GM12891 (cell line): ENCODE measurements around the gene TSFM.

ENCODE experiments used
- PAX5 ChIP-seq: IDR thresholded peaks from 2 replicates; pipeline ENCODE4 v1.6.1; 2011; ENCODE audit warnings: low read length, moderate library complexity, mild to moderate bottlenecking; ENCODE audit not compliant: insufficient read depth, severe bottlenecking
- POLR2A ChIP-seq: IDR thresholded peaks from 2 replicates; pipeline ENCODE4 v1.6.1; 2011; ENCODE audit warnings: low read depth, low read length, control low read depth
- POLR2AphosphoS5 ChIP-seq: IDR thresholded peaks from 2 replicates; pipeline ENCODE4 v1.6.1; 2011; ENCODE audit warnings: low read depth, low read length, control low read depth
- POU2F2 ChIP-seq: IDR thresholded peaks from 2 replicates; pipeline ENCODE4 v1.6.1; 2011; ENCODE audit warnings: low read depth, mild to moderate bottlenecking, control low read depth, low read length, moderate library complexity
- SPI1 ChIP-seq: IDR thresholded peaks from 2 replicates; pipeline ENCODE4 v1.6.1; 2011; ENCODE audit warnings: low read depth, low read length, control low read depth
- TAF1 ChIP-seq: IDR thresholded peaks from 2 replicates; pipeline ENCODE4 v1.6.1; 2011; ENCODE audit warnings: low read depth, low read length, control low read depth

DNA sequence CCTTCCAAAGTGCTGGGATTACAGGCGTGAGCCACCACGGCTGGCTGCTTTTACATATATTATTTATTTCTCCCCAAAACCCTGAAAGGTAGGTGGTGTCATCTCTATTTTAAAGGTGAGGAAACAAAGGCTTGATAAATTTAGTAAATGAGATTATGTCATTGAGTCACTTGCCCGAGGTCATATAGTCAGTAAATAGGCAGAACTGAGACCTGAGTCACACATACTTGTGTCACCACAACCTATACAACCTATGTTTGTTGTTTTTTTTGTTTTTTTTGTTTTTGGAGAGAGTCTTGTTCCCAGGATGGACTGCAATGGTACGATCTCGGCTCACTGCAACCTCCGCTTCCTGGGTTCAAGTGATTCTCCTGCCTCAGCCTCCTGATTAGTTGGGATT lies 12.8 kb downstream of the TSFM start:
- TF ChIP-seq POLR2AphosphoS5 (no peak), POLR2A (no peak), TAF1 (no peak), SPI1 (no peak), POU2F2 (no peak), PAX5 (no peak)
